Left ventricle myocardium superior (tissue), 1 donor: Measurements from ENCODE around the gene SLC19A1. TPM values are rescaled to one million over a fixed set of nuclear protein-coding genes. Genes with fewer than 3 reads are reported as not detected.
A peak's percentile ranks its signal among the peaks of the same experiment; 100 is the strongest.
"Not testable (repeated sequence)": the region's sequence is repeated elsewhere in the genome, so short reads cannot be mapped to it uniquely, and the experiment has no call there.

Source experiments
- ATAC-seq: fragments of 200-7000 bp; cut with Tn5 transposase; one replicate; pipeline ENCODE4 v1.9.1; 2020; ENCODE audit warnings: mild to moderate bottlenecking, moderate library complexity
- DNase-seq: peaks from one replicate; pipeline ENCODE4 v3.0.0-alpha.2; 2020
- intact Hi-C: fragments of 100-400 bp; cut with micrococcal nuclease; formaldehyde crosslinking; loops from one replicate; pipeline ENCODE4 v1.11.0; 2022
- total RNA-seq: library from RNA; stranded (reverse); fragmentation: NEBNext Ultra II Directional; extraction: Animal tissue kit (Norgen Biotek cat#: 25700); gene quantifications from one replicate; pipeline ENCODE4 v1.2.1, GENCODE V29; 2021
- donor health status: DM: no; HTN: yes; CAD: no; lungs with severe emphysema.

The SLC19A1 gene
- total RNA-seq, 1 donor from 2014 or later, result 7.6 TPM

- intact Hi-C loops, ATAC-seq, DNase-seq: not testable (repeated sequence)
Measured at GRCh38 chr21:45503226-45503625, 39.0 kb downstream of the SLC19A1 start.

DNA sequence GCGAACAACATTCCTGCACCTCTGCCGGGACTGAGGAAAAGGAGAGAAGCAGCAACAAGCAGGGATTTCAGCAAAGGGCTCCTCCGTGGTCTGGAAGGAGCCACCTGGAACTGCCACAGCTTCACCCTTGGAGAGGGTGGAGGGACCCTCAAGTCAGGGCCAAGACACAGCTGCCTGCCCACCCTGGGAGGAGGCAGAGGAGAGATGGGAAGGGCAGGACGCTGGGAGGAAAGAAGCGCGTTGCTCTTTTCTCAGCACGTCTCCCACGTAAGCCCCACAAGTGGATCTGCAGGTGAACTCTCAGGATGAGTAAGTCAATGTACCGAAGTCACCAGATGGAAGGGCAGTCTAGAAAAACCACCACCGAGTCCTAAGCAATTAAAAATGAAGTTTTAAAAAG, 39.6 kb downstream of the SLC19A1 start:
- intact Hi-C loops, result no loop called here
- ATAC-seq, result no peak
- peak; percentile 8 for DNase-seq

DNA sequence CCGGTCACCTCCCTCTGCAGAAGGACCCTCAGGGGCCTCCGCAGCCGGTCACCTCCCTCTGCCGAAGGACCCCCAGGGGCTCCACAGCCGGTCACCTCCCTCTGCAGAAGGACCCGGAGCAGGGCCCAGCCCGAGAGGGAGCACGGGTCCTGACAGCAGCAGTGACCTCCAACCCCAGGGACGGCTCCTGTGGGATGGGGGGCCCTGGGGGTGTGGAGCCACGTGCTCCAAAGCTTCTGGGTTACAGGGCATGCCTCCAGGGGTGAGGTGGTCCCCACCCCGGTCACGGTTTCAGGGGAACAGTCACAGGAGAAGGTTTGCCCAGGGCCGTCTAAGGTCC, 40.3 kb downstream of the SLC19A1 start:
- ATAC-seq (no peak), DNase-seq (peak; percentile 25)
- intact Hi-C loops, result no loop called here

DNA sequence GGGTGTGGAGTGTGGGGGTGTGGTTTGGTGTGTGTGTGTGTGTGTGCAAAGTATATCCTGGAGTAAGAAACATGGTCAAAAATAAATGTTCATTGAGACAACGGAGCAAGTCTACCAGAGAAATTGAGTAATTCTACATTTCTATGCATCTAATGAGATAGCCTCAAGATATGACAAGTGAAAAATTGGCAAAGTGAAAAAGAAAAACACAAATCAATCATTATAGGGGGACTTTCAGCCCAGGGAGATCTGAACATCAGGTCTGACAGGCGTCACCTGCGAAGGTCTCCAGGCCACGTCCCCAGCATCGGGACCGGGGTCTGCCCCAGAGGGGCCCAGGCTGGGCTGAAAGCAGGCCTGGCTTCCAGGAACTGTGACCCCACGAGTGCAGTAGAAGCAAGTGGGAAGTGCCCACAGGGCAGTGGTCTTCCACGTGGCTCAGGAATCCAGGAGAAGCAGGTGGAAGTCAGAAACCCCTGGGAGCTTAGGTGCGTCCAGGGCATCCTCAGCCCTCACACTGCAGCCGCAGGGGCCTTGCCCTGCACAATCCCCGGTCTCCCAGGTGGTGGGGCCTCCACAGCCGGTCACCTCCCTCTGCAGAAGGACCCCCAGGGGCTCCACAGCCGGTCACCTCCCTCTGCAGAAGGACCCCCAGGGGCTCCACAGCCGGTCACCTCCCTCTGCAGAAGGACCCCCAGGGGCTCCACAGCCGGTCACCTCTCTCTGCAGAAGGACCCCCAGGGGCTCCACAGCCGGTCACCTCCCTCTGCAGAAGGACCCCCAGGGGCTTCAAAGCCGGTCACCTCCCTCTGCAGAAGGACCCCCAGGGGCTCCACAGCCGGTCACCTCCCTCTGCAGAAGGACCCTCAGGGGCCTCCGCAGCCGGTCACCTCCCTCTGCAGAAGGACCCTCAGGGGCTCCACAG, 40.9 kb downstream of the SLC19A1 start:
- ATAC-seq, intact Hi-C loops: not testable (repeated sequence)
- peak; percentile 14 for DNase-seq

DNA sequence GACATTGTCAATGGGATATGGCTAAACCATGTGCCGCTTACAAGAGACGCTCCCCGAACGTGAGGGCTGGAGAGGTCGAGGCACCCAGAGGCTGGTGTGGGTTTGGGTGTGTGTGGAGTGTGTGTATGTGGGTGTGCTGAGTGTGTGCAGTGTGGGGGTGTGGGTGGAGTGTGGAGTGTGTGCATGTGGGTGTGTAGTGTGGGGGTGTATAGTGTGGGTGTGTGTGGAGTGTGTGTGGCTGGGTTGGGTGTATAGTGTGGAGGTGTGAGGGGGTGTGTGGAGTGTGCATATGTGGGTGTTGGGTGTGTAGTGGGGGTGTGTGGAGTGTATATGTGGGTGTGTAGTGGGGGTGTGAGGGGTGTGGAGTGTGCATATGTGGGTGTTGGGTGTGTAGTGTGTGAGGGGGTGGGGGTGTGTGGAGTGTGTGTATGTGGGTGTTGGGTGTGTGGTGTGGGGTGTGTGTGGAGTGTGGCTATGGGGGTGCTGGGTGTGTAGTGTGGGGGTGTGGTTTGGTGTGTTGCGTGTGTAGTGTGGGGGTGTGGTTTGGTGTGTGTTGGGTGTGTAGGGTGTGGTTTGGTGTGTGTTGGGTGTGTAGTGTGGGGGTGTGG, 42.2 kb downstream of the SLC19A1 start:
- ATAC-seq, result no peak
- peak; percentile 13 for DNase-seq
- intact Hi-C loops, result no loop called here

GRCh38 chr21:45499201-45499750, 43.0 kb downstream of the SLC19A1 start:
- intact Hi-C loops, result no loop called here
- ATAC-seq (no peak), DNase-seq (peak; percentile 20)

GRCh38 chr21:45498646-45499000, 43.6 kb downstream of the SLC19A1 start:
- intact Hi-C loops, result no loop called here
- peak; percentile 10 for DNase-seq
- ATAC-seq, result no peak

DNA sequence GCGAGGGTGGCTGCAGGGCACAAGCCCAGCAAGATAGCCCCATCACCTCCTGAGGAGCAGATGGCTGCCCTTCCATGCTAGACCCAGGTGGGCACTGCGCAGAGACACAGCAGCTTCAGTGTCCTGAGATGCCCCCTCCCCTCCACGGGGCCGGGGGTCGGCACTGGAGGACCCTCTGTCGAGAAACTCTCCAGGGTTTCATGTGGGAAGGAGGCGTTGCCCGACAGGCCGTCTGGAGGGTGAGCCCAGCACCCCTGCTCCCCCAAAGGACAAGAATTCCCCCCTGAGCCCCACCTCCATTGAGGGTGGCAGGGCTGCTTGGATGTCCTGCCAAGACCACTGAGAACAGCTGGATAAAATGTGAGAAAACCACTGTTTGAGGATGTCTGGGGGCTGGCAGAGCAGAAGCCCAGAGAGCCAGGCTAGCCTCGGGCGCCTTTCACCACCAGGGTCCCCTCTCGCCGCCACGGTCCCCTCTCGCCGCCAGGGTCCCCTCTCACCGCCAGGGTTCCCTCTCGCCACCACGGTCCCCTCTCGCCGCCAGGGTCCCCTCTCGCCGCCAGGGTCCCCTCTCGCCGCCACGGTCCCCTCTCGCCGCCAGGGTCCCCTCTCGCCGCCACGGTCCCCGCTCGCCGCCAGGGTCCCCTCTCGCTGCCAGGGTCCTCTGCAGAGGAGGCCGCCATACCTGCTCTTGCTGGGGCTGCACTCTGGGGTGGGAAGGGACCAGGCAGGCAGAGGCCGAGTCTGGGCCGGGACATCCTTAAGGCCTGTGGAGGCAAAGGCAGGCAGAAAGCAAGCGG, 44.2 kb downstream of the SLC19A1 start:
- intact Hi-C loops, result no loop called here
- DNase-seq, result peak; percentile 26

GRCh38 chr21:45496968-45497845, 45.0 kb downstream of the SLC19A1 start:
- intact Hi-C loops, result no loop called here
- no peak for ATAC-seq
- peak; percentile 23 for DNase-seq

More for the DNA sequence above, 44.2 kb downstream of the SLC19A1 start:
- no peak for ATAC-seq

- intact Hi-C loops, result no loop called here
- ATAC-seq, result no peak
- peak; percentile 16 for DNase-seq
Measured at GRCh38 chr21:45496151-45496967, 45.9 kb downstream of the SLC19A1 start.

DNA sequence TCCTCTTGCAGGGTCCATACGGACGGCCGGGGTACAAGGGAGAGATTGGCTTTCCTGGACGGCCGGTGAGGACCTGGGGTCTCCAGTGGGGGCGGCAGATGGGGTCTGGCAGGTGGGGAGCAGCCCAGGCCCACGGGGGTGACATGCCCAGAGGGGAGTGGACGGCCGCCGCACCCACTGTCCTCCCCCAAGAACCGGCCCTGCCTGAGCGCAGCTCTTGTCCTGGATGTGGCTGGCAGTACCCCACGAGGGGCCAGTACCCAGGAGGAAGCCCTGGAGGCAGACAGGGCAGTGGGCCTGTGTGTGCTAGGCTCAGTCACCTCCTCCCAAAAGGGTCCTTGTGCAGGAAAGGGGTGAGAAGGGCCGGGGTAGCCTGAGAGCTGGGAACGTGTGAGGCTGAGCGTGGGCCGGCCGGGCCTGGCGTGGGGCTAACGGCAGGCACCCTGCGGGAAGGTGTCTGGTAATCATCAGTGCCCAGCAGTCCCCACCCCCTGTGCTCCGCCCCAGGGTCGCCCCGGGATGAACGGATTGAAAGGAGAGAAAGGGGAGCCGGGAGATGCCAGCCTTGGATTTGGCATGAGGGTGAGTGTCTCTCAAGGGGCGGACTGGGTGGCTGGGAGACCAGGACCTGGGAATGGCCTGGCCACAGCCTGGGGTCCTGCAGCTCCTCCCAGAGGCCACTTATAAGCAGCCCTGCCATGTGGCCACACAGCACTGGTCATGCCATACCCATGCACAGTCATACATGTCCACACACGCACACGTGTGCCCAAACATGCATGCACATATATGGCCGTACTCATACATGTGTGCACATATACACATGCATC, 47.2 kb downstream of the SLC19A1 start:
- intact Hi-C loops, result no loop called here
- ATAC-seq (no peak), DNase-seq (peak; percentile 19)

- intact Hi-C loops, result no loop called here
- ATAC-seq (no peak), DNase-seq (no peak)
Measured at GRCh38 chr21:45494135-45494850, 47.9 kb downstream of the SLC19A1 start.

GRCh38 chr21:45493401-45494001, 48.7 kb downstream of the SLC19A1 start:
- intact Hi-C loops, result no loop called here
- no peak for DNase-seq
- no peak for ATAC-seq

GRCh38 chr21:45492765-45493164, 49.5 kb downstream of the SLC19A1 start:
- intact Hi-C loops, result no loop called here
- no peak for ATAC-seq
- no peak for DNase-seq

GRCh38 chr21:45491623-45492022, 50.6 kb downstream of the SLC19A1 start:
- ATAC-seq, result no peak
- intact Hi-C loops, result no loop called here

GRCh38 chr21:45491056-45491455, 51.2 kb downstream of the SLC19A1 start:
- intact Hi-C loops, result no loop called here
- DNase-seq (no peak), ATAC-seq (no peak)

More at GRCh38 chr21:45491623-45492022, 50.6 kb downstream of the SLC19A1 start:
- DNase-seq, result no peak
